Myocyte (in vitro differentiated cells): ENCODE results near the gene LRCH1. TPM values are rescaled to one million over a fixed set of nuclear protein-coding genes. Genes with fewer than 3 reads are reported as not detected.

Experiments used
- DNase-seq: peaks from one replicate; pipeline ENCODE4 v3.0.0-alpha.2; 2012; ENCODE audit warnings: low read depth
- total RNA-seq: library from RNA; depleted of rRNA; stranded (reverse); fragments of >200 nt; gene quantifications from 2 replicates; pipeline ENCODE4 v1.2.3, GENCODE V29; 2014

Gene LRCH1
- total RNA-seq, 1 donor from 2014 or later: 11.8 TPM

GRCh38 chr13:46687810-46688209, 134.8 kb downstream of the LRCH1 start:
- DNase-seq: peak; percentile 80

- no peak for DNase-seq
These were observed 135.3 kb downstream of the LRCH1 start for GRCh38 chr13:46688306-46688705.

GRCh38 chr13:46698014-46698413, 145.0 kb downstream of the LRCH1 start:
- DNase-seq: no peak

GRCh38 chr13:46698910-46699460, 146.0 kb downstream of the LRCH1 start:
- DNase-seq: no peak

GRCh38 chr13:46712524-46712923, 159.6 kb downstream of the LRCH1 start:
- no peak for DNase-seq

GRCh38 chr13:46715363-46715762, 162.4 kb downstream of the LRCH1 start:
- DNase-seq: no peak

GRCh38 chr13:46716821-46717220, 163.9 kb downstream of the LRCH1 start:
- peak; percentile 11 for DNase-seq

- peak; percentile 5 for DNase-seq
These were observed 164.3 kb downstream of the LRCH1 start for GRCh38 chr13:46717275-46717674.

GRCh38 chr13:46717856-46718255, 164.9 kb downstream of the LRCH1 start:
- DNase-seq: no peak

- no peak for DNase-seq
These were observed 167.2 kb downstream of the LRCH1 start for GRCh38 chr13:46720189-46720588.

- peak; percentile 56 for DNase-seq
These were observed 168.1 kb downstream of the LRCH1 start for GRCh38 chr13:46721054-46721453.

- no peak for DNase-seq
These were observed 173.4 kb downstream of the LRCH1 start for GRCh38 chr13:46726347-46726746.

GRCh38 chr13:46728777-46729176, 175.8 kb downstream of the LRCH1 start:
- peak; percentile 23 for DNase-seq

- no peak for DNase-seq
These were observed 178.6 kb downstream of the LRCH1 start for GRCh38 chr13:46731535-46731934.

GRCh38 chr13:46735425-46735824, 182.5 kb downstream of the LRCH1 start:
- no peak for DNase-seq

GRCh38 chr13:46736541-46737310, 183.8 kb downstream of the LRCH1 start:
- DNase-seq: no peak

- no peak for DNase-seq
These were observed 185.1 kb downstream of the LRCH1 start for GRCh38 chr13:46738055-46738454.

- no peak for DNase-seq
These were observed 185.8 kb downstream of the LRCH1 start for GRCh38 chr13:46738766-46739165.

GRCh38 chr13:46739447-46740098, 186.6 kb downstream of the LRCH1 start:
- DNase-seq: no peak

GRCh38 chr13:46743191-46743590, 190.2 kb downstream of the LRCH1 start:
- no peak for DNase-seq

- no peak for DNase-seq
These were observed 192.1 kb downstream of the LRCH1 start for GRCh38 chr13:46745062-46745461.

- no peak for DNase-seq
These were observed 192.7 kb downstream of the LRCH1 start for GRCh38 chr13:46745706-46746105.
